Iris pigment epithelial cell (primary cell): Measurements from ENCODE around the gene GPC6.
"Not testable (repeated sequence)": the region's sequence is repeated elsewhere in the genome, so short reads cannot be mapped to it uniquely, and the experiment has no call there.

Experiments
- DNase-seq: peaks from one replicate; pipeline ENCODE4 v3.0.0-alpha.2; 2011; ENCODE audit warnings: low read depth

GPC6 gene

DNA sequence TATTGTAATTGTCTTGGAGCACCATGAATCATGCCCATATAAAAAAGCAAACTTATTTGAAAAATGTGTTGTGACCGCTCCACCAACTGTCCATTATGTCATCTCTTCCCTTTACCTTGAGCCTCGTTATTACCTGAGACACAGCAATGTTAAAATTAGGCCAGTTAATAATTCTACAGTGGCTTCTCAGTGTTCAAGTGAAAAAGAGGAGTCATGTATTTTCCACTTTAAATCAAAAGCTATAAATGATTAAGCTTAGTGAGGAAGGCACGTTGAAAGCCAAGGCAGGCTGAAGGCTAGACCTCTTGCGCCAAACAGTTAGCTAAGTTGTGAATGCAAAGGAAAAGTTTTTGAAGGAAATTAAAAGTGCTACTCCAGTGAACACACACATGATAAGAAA lies 210.5 kb downstream of the GPC6 start:
- DNase-seq: no peak

DNA sequence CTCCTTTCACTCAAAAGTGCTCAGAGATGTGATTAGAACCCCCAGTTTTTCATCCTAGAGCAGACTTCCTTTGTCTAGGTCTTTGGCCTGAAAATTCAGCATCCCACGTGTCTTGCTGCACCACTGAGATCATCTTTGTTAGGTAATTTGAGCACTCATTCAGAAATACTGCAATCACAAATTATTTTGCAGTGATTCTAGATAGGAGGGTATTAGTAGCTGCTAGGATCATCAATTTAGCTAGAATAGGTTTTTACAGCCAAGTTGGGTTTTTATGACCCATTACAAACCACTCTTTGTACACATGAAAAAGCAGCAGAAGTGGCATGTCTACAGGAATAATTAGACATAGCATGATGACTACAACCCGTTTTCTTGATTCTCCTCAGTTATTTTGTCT lies 219.6 kb downstream of the GPC6 start:
- no peak for DNase-seq

DNA sequence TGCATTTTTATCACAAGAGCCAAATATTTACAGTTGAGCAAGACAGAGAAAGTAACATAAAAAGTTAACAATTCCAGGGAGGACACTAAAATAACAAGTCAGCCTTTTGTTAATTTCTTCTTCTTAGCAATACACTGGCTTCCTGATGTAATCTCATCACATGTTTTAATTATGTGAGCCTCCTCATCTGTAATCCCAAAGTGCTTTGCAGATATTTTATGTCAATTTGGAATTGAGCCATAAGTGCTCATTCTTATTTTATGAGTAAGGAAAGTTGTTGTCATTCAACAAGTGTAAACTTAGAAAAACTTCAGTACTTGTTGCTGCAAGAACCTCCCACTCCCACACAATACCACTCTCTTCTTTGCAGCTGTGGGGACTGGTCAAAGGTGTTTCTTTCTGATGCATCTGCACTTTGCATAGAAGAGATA lies 223.6 kb downstream of the GPC6 start:
- DNase-seq: peak; percentile 45

DNA sequence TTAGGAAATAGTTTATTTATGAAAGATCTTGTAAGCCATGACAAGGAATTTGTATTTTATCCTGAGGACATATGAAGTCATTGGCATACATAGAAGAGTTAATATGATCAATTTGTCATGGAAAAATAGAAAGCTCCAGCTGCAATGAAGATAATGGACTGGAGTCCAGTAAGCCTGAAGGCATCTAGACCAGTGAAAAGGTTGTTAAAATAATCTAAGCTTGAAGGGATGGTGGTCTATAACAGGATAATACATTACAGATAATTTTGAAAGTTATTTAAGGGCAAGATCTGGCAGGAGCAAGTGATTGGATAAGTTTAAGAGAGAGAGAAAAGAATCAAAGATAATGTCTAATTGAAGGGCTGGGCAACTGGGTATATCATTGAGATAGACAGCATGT lies 224.2 kb downstream of the GPC6 start:
- DNase-seq: no peak

DNA sequence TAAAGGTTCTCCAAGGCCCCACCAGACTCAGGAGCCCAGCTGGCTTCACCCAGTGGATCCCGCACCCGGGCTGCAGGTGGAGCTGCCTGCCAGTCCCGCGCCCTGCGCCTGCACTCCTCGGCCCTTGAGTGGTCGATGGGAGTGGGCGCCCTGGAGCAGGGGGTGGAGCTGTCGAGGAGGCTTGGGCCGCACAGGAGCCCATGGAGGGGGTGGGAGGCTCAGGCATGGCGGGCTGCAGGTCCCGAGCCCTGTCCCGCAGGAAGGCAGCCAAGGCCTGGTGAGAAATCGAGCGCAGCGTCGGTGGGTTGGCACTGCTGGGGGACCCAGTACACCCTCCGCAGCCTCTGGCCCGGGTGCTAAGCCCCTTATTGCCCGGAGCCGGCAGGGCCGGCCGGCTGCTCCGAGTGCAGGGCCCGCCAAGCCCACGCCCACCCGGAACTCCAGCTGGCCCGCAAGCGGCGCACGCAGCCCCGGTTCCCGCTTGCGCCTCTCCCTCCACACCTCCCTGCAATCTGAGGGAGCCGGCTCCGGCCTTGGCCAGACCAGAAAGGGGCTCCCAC lies 228.1 kb downstream of the GPC6 start:
- DNase-seq: not testable (repeated sequence)

DNA sequence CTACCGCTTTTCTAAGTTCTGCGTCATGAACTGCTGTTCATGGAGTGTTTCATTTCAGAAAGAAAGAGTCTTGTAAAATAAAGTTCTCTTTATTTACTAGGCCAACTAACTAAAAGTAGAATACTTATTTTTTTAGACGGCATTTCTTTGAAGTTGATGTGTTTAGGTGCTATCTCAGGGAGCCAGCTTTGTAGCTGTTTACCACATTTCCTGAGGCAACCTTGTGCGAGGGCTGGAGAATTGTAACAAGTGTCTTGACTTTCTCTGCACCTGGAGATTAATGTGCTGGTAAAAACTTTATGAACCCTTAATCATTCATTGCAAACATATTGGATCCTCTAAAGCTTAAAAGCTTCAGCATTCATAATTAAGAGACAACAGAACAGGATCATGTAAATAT lies 229.3 kb downstream of the GPC6 start:
- DNase-seq: no peak

DNA sequence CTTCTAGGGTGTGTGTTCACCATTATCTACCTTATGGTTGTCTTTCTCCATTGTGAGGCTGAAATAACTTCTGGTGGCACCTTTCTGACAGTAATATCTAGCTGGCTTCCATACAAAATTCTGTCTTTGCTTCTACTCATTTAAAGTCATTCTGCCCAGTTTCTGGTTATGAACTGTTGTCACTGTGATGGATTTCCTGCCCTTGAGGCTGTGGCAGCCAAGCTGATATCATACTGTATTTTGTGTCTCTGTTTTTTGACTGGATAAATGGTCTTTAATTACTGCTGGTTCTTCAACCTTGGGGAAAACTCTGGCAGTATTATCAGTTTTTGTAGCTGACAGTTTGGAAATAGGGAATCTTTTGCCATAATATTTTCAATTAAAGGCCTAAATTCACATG lies 233.4 kb downstream of the GPC6 start:
- DNase-seq: no peak

DNA sequence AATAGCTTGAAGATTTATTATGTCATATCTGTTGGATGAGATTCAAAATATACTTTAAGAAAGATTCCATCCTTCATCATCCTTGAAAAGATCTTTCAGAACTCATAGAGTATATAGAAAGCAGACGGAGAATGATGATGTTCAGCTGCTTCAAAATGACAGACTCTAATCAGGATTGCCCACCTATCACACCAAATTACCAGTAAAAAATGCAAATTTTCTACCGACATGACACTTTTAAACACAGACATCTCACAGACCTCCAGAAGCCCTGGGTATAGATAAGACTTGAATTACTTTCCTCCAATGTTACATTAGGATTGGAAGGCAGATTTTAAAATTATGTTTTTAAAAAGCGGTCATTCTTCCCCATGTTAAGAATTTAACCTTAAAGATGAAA lies 235.5 kb downstream of the GPC6 start:
- DNase-seq: no peak

DNA sequence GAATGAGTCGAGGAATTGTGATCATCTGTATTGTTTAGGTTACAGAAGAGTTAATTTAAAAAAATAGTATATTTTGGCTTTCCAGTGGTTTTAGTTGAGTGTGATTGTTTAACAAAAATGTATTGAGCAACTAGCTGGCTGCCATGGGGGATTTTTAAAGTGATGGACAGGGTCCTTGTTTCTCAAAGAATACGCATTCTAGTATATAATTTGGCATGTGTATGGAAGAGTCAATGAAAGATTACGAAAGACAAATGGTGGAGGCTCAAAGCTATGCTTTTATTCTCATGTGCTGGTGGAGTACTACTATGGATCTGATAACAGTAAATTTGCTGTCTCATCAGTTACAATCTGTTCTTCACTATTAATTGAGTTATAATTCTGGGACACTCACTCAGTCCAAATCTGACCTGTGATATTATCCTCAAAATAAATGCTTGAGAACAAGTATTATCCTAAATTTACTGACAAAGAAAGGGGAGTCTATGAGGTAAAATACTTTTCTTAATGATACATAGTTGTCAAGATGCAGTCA lies 240.0 kb downstream of the GPC6 start:
- DNase-seq: peak; percentile 33

DNA sequence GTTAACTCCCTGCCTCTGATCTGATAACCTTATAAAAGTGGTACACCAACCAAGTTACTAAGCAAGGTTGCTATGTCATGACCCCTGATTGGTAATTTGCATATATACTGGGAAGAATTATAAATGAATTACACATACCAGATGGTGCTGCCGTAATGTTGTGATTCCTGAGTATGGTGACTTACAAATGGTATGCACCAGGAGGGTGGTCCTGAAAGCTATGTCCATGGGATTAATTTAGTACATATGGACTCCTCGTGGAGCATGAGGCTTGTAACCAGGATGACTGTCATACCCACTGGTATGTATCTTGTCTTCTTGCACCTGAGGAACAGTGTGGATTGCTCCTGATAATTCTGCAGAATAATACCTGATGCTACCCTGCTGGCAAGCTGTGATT lies 240.6 kb downstream of the GPC6 start:
- no peak for DNase-seq

DNA sequence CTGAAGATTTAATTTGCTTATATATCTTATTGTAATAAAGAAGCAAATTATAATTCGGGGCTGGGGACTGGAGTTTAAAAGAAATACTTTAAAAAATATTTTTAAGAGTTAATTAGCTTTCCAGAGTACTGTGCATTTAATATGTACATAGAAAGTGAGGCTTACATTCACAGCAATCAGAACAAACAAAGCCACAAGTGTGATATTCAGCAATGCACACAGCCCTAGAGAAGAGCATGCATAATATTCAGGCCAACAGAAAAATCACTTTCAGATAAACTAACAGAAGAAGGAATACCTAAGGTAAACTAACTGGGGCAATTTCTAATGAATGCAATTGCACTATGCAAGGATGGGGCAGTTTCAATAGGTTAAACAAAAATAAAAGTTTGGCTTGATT lies 241.8 kb downstream of the GPC6 start:
- DNase-seq: no peak

DNA sequence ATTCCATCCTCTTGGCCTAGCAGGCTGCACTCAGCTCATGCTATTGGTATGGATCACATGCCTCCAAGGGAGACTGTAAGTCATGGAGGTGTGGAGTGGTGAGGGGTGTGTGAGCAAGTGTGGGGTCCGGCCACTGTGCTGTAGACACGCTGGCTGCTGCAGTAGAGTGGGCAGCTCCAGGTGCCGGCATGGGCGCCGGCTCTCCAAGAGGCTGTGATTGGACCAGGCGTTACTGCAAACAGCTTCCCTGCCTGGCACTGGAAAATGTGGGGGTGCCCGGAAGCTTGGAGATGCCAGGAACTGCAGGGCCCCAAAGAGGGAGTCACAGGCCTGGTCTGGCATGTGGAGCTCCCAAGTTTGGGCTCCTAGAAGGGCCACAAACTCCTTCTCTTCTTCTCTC lies 245.7 kb downstream of the GPC6 start:
- DNase-seq: no peak

DNA sequence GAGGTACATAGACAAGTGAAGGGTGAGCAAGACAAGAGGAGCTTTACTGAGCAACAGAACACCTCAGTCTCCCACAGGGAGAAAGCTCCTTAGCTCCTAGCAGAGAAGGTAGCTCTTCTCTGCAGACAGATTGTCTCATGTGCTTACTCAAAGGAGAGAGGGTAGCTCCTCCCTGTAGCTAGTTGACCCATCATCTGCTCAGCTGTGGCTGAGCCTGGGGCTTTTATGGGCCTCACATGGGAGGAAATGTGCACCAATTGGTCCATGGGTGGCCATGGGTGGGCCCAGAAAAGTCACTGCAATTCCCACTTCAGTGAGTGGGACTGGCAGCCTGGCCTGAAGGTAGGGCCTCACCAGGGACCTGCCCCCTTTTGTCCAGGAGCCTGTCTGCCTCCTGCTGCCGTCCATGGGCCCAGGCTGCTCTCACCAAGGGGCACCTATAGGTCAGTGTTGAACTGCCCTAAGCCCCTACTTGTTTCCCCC lies 246.2 kb downstream of the GPC6 start:
- no peak for DNase-seq

DNA sequence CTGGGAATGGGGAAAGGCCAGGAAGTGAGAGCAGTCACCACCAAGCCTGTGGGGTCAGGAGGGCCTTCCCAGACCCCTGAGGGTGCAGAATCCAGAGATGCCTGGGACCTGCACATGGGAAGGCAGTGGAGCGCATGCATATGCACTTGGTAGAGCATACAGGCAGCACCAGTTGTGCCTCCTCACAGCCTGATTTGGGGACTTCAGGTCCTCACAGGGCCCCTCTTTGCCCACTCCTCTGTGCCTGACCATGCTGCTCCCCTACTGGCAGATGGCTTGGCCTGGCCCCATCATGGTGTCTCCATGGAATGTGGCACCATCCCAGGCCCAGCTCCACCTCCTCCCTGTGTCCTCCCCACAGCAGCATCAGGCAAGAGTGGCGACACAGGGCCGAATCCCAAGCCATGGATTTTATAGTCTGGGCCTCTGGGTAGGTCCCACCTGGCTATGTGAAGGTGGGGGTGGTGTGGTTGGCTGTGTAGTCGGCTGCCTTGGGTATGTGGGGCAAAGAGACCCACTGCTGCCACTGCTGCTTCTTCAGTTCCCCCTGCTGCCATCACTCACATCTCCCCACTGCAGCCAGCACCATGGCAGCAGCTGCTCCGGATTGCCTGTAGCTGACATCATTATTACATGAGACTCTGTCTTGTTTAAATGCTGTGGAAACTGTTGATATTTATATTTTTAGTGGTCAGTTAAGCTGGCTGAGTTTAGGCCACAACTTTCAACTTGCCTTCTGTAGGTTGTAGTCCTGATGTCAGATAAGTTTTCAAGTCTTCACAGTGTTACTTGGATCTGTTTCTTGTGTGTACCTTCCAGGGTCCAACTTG lies 247.0 kb downstream of the GPC6 start:
- DNase-seq: no peak

DNA sequence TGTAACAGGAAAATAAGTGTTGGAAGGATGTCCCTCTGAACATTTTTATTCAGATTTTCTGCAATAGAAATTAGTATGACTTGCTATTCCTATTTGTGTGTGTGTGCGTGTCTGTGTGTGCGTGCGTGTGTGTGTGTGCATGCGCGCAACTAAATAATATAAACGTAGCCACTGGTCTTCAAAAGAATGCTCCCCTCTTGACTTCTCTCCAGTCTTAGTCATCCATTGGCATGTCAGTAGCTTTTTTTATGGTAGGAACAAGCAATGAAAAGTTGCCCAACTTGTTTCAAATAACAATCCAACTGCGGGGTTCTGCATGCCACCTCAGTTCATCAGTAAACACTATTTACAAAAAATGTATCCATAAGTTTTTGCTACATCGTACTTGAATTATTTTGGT lies 249.6 kb downstream of the GPC6 start:
- peak; percentile 77 for DNase-seq

DNA sequence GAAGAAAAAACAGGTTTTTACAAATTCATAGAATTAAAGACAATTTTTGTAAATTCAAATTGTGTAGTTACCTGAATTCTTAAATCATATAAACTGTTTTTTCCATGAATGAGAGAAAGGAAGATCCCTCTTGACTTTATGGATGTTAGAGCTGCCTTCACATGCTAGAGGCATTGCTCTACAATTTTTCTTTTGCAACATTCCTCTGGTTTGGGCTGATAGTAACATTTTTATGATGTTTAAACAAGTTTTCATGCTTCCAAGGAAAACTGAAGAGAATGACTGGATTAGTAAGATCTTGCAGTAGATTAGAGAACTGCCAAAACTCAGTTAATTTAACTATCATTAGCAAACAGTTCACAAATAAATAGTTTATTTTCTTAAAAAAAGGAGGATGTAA lies 250.6 kb downstream of the GPC6 start:
- no peak for DNase-seq

DNA sequence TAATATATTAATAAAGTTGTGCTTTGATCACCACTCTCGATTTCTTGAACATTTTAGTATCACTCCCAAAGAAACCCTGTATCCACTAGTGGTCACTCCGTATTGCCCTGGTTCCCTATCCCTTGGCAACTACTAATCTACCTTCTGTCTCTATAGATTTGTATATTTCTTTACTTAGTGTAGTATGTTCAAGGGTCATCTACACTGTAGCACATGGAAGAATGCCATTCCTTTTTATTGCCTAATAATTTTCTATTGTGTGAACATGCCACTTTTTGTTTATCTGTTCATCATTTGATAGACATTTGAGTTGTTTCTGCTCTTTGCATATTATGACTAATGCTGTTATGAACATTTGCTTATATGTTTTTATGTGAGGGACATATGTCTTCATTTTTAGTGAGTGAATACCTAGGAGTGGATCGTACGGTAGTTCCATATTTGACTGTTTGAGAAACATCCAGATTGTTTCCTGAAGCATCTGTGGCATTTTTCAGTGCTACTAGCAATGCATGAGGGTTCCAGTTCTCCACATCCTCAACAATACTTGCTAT lies 254.0 kb downstream of the GPC6 start:
- DNase-seq: no peak

DNA sequence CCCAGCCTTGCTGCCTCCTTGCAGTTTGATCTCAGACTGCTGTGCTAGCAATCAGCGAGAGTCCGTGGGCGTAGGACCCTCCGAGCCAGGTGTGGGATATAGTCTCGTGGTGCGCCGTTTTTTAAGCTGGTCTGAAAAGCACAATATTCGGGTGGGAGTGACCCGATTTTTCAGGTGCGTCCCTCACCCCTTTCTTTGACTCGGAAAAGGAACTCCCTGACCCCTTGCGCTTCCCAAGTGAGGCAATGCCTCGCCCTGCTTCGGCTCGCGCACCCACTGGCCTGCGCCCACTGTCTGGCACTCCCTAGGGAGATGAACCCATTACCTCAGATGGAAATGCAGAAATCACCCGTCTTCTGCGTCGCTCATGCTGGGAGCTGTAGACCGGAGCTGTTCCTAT lies 269.5 kb downstream of the GPC6 start:
- DNase-seq: not testable (repeated sequence)

DNA sequence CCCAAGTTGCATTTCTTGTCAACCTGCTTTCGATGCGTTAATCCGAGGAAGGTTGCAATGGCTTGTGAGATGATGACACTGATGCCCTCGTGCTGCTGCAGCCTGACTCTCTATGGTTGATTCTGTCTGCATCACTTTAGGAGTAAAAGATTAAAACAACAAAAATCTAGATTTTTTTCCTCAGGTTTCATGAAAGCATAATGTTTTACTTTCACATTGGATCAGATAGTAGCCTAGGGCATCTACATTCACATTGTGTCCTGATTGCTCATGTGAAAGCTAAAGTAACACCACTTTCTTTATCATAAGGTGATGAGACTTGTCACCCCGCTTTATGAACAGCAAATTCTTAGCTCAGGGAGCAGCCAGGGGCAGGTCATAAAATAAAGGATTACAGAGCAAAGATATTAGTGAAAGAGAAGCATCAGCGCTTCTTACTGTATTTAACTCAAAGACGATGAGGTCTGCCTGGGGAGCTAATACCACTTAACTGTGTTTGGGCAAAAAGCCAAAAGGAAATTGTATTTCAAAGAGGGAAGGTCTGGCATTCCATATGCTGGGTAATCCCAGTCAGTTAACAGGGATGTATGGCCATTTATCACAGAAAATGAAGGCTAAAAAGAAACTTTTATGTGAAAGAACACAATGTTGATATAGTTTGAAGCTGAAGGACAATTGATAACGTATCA lies 270.5 kb downstream of the GPC6 start:
- no peak for DNase-seq

DNA sequence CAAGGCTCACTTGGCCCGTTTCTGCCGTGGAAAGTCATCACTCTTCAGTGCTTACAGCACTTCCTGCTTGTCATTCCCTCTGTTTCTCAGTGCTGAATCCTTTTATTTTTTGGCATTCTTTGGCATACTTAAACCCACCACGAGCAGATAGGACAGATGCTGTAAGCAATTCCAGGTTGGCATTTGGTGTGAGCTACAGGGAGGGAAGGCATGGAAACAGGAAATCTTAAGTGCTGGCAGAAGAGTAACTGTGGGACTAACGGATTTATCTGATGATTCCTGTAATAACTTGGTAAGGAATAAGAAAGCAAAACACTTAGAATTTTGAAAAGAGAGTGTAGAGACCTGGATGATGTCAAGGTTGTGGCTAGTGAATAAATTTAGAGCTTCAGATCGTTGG lies 273.4 kb downstream of the GPC6 start:
- DNase-seq: no peak

DNA sequence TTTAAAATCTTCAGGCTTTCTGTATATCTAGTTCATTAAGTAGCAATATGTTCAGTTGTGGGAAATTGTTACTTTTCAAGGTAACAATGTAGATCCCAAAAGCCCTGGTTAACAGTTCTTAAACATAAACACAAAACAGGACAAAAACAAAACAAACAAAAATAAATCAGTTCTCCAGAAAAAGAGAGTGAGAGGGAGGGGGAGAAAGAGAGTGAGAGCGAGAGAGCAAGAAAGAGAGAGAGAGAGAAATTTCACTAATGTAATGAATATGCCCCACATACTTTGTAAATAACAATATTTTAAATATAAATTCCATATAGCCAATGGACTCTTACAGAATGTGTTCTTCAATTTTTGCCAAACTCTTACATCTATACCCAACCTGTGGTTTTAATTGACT lies 275.5 kb downstream of the GPC6 start:
- no peak for DNase-seq

DNA sequence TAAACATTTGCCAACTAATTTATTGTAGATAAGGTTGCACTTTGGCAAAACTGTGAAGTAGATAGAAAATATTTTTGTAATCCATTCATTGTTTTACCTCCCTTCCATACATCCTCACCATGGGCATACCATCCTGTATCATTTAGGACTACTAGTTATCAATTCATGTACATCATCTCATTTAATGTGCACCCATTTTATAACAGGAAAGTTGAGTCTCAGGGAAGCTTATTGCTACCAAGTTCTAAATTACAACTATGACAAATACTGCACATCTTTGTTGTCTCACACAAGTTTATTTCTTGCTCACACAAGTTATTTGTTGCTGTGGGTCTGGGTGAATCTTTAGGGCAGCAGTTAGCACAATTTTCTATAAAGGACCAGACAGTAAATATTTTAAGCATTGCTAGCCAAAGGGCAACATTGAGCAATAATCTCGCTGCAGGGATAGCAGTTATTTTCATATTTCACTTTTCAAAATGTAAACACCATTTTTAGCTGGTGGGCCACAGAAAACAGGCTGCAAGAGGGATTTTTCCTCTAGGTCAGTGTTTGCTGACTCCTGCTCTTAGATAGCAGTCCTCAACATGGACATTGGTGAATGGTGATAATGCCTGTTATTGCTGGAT lies 276.5 kb downstream of the GPC6 start:
- DNase-seq: peak; percentile 6
